Panc1 (cell line): Measurements from ENCODE around the gene INTS4. TPM values are rescaled to one million over a fixed set of nuclear protein-coding genes. Genes with fewer than 3 reads are reported as not detected.
"Not testable (repeated sequence)": the region's sequence is repeated elsewhere in the genome, so short reads cannot be mapped to it uniquely, and the experiment has no call there.

Experiments used
- ATAC-seq: fragments of 200-7000 bp; cut with Tn5 transposase; 2 replicates; pipeline ENCODE4 v1.9.1; 2020; ENCODE audit warnings: mild to moderate bottlenecking, moderate library complexity
- BruUV-seq: library from RNA; stranded (reverse); fragments of 400-500 nt; replicated peaks from 2 replicates; lab custom pipeline; 2021; lab: Mats Ljungman, UMichigan
- CTCF ChIA-PET: fragments of 300-600 bp; sonication (Branson Sonifier 250); formaldehyde crosslinking; loops from one replicate; lab custom pipeline; 2022; ENCODE audit warnings: antibody characterized with exemption; lab: Charles Lee
- POLR2A ChIA-PET: fragments of 300-600 bp; sonication (Branson Sonifier 250); formaldehyde crosslinking; loops from one replicate; lab custom pipeline; 2022; ENCODE audit warnings: antibody characterized with exemption; lab: Charles Lee
- DNase-seq: peaks from one replicate; pipeline ENCODE4 v3.0.0-alpha.2; 2010; ENCODE audit warnings: low read depth, low spot score
- H3K27ac ChIP-seq: 2 replicates; pipeline ENCODE4 v1.5.1; 2011; ENCODE audit warnings: mild to moderate bottlenecking, low read length, inconsistent platforms
- H3K27me3 ChIP-seq: fragments of 200-500 bp; sonication (Bioruptor generic); 2 replicates; pipeline ENCODE4 v1.6.0; 2014; ENCODE audit warnings: low read length, inconsistent platforms; ENCODE audit not compliant: control insufficient read depth, insufficient read depth
- H3K36me3 ChIP-seq: fragments of 200-500 bp; sonication (Bioruptor generic); 2 replicates; pipeline ENCODE4 v1.5.1; 2014; ENCODE audit warnings: inconsistent platforms, mild to moderate bottlenecking, low read length, moderate library complexity; ENCODE audit not compliant: control insufficient read depth, insufficient read depth
- H3K4me1 ChIP-seq: 2 replicates; pipeline ENCODE4 v1.5.1; 2011; ENCODE audit warnings: inconsistent platforms, mild to moderate bottlenecking, low read length, moderate library complexity; ENCODE audit not compliant: control insufficient read depth, insufficient read depth
- H3K4me3 ChIP-seq, 2 experiments: 2 replicates each; pipeline ENCODE4 v1.5.1; 2011 to 2012; ENCODE audit warnings: low read depth in 2 of 2, low read length in 2 of 2, mild to moderate bottlenecking in 2 of 2, inconsistent platforms in 1 of 2, moderate library complexity in 1 of 2
- H3K9me3 ChIP-seq: fragments of 200-500 bp; sonication (Bioruptor generic); 2 replicates; pipeline ENCODE4 v1.5.1; 2014; ENCODE audit warnings: low read depth, mild to moderate bottlenecking, inconsistent platforms, low read length, moderate library complexity; ENCODE audit not compliant: control insufficient read depth, insufficient read depth
- CTCF ChIP-seq: fragments of 450-650 bp; IDR thresholded peaks from 2 replicates; pipeline ENCODE4 v1.5.1; 2017; ENCODE audit warnings: mild to moderate bottlenecking
- POLR2AphosphoS5 ChIP-seq: IDR thresholded peaks from 2 replicates; pipeline ENCODE4 v1.6.1; 2012; ENCODE audit warnings: mild to moderate bottlenecking, low read depth, low read length, moderate library complexity
- REST ChIP-seq, 2 experiments: IDR thresholded peaks; 2 replicates each; pipeline ENCODE4 v1.6.1; 2011 to 2012; ENCODE audit warnings: low read depth in 2 of 2, control low read depth in 1 of 2, low read length in 1 of 2, mild to moderate bottlenecking in 1 of 2, moderate library complexity in 1 of 2; ENCODE audit not compliant: insufficient read depth in 1 of 2
- SIN3A ChIP-seq: IDR thresholded peaks from 2 replicates; pipeline ENCODE4 v1.6.1; 2012; ENCODE audit warnings: low read depth, mild to moderate bottlenecking, low read length, moderate library complexity, borderline replicate concordance; ENCODE audit not compliant: insufficient read depth
- TCF7L2 ChIP-seq: IDR thresholded peaks from 2 replicates; pipeline ENCODE4 v1.6.1; 2011; ENCODE audit warnings: mild to moderate bottlenecking, low read depth, low read length, inconsistent platforms
- in situ Hi-C: cut with HindIII; loops from 2 replicates; pipeline ENCODE4 v1.10.0; 2016; ENCODE audit warnings: low sequenced_read_pairs, low pct_unique_long_range_greater_than_20kb
- intact Hi-C: fragments of 100-400 bp; cut with micrococcal nuclease; formaldehyde crosslinking; loops from one replicate; pipeline ENCODE4 v1.10.0; 2022; ENCODE audit not compliant: unreplicated experiment
- total RNA-seq: library from RNA; stranded (reverse); gene quantifications from one replicate; pipeline ENCODE4 v1.2.1, GENCODE V29; 2021; ENCODE audit not compliant: unreplicated experiment

Gene INTS4
- total RNA-seq, 1 experiment from 2014 or later: 48.2 TPM

DNA sequence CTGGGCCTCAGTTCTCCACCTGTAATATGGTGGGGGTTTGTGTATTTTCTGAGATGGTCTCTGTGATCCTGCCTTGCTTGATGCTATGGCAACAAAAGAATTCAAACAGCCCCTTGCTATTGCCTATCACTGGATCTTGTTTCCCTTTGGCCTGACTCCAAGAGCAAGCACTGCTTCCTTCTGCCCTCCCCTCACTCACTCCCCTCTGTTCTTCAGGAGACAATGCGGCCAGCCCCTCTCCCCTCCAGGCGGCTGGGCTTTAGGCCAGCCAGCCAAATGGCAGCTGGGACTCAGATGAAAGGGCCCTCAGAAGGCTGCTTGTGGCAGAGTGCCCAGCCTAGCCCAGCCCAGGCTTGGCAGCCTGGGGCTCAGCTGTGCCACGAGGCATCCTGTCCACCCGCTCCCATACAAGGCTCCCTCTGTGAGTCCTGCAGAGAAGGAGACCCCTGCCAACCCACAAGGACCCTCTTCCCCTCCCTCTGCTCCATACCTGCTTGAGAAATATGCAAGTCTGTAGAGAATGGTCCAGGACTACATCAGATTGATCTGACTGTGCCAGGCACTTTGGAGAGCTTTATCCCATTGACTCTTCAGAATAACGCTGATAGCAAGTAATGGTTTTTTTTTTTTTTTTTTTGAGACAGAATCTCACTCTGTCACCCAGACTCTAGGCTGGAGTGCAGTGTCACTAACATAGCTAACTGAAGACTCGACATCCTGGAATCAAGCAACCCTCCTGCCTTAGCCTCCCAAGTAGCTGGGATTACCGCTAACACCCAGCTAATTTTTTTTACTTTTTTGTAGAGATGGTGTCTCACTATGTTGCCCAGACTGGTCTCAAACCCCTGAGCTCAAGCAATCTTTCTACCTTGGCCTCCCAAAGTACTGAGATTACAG is 36.2 kb upstream of the INTS4 start:
- Histone ChIP-seq H3K36me3 (no peaks in the 10 kb centered on the region), H3K4me3 (no peak overlapping the region), H3K27ac (no peak overlapping the region), H3K27me3 (no peaks in the 10 kb centered on the region), H3K4me1 (peaks cover 10% of the 10 kb centered on the region; the same call in 1 of the 2 replicates), H3K9me3 (no peaks in the 10 kb centered on the region)
- TF ChIP-seq TCF7L2 (peak; percentile 96), CTCF (no peak), REST (IDR thresholded peaks at IDR 0.05; ENCODE audit: insufficient read depth in 1 of 2, low read depth in 2 of 2, low read length in 1 of 2) (no peak), POLR2AphosphoS5 (no peak)
- in situ Hi-C loops (no loop called here), intact Hi-C loops (no loop called here)
- BruUV-seq: no TSS peak
- ChIA-PET CTCF (interaction anchor here (0.6 to 0.8 kb wide), 4 partner anchors 10 to 534 kb away, joined by 3 to 5 read pairs (median 4); no protein-coding TSS in a partner anchor), POLR2A (interaction anchor here (0.6 kb wide), 1 partner anchor 107 kb away, joined by 8 read pairs; no protein-coding TSS in a partner anchor)
- ATAC-seq (peak; percentile 69), DNase-seq (no peak)

DNA sequence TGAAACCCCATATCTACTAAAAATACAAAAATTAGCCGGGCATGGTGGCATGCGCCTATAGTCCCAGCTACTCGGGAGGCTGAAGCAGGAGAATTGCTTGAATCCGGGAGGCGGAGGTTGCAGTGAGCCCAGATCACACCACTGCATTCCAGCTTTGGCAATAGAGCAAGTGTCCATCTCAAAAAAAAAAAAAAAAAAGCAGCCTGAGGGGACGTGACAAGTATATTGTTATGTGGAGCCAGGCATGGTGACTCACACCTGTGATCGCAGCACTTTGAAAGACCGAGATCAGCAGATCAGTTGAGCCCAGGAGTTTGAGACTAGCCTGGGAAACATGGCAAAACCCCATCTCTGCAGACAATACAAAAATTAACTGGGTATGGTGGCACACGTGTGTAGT is 34.0 kb upstream of the INTS4 start:
- H3K27me3 ChIP-seq, H3K27ac ChIP-seq, H3K36me3 ChIP-seq, DNase-seq, H3K4me3 ChIP-seq, BruUV-seq, H3K9me3 ChIP-seq, in situ Hi-C loops, intact Hi-C loops: not testable (repeated sequence)
- ChIA-PET CTCF (interaction anchor here (0.6 kb wide), 1 partner anchor 9 kb away, joined by 5 read pairs; no protein-coding TSS in a partner anchor), POLR2A (interaction anchor here (0.6 kb wide), 1 partner anchor 209 kb away, joined by 13 read pairs; no protein-coding TSS in a partner anchor)
- ATAC-seq: peak; percentile 71
- peaks cover 10% of the 10 kb centered on the region; the same call in 1 of the 2 replicates for H3K4me1 ChIP-seq

- in situ Hi-C loops (no loop called here), intact Hi-C loops (no loop called here)
- no peak for DNase-seq
- H3K27ac ChIP-seq: no peak overlapping the region
- peaks cover 10% of the 10 kb centered on the region; the same call in 1 of the 2 replicates for H3K4me1 ChIP-seq
- POLR2A ChIA-PET: interaction anchor here (0.6 kb wide), 1 partner anchor 209 kb away, joined by 13 read pairs; no protein-coding TSS in a partner anchor
- TF ChIP-seq TCF7L2 (no peak), SIN3A (no peak), REST (IDR thresholded peaks at IDR 0.05; ENCODE audit: insufficient read depth in 1 of 2, low read depth in 2 of 2, low read length in 1 of 2) (no peak), POLR2AphosphoS5 (no peak), CTCF (no peak)
- no TSS peak for BruUV-seq
- CTCF ChIA-PET: no interaction called here
- H3K36me3 ChIP-seq: no peaks in the 10 kb centered on the region
- H3K9me3 ChIP-seq: no peaks in the 10 kb centered on the region
- no peak overlapping the region for H3K4me3 ChIP-seq
- no peaks in the 10 kb centered on the region for H3K27me3 ChIP-seq
- ATAC-seq: no peak
Observed at GRCh38 chr11:78027759-78028158, 33.3 kb upstream of the INTS4 start.
